ENCODE data around the gene TMCO4.

Gene TMCO4

GRCh38 chr1:19775317-19775716, 24.4 kb downstream of the TMCO4 start:
- DNase-seq (ENCODE audit: low read depth) = no peak

DNA sequence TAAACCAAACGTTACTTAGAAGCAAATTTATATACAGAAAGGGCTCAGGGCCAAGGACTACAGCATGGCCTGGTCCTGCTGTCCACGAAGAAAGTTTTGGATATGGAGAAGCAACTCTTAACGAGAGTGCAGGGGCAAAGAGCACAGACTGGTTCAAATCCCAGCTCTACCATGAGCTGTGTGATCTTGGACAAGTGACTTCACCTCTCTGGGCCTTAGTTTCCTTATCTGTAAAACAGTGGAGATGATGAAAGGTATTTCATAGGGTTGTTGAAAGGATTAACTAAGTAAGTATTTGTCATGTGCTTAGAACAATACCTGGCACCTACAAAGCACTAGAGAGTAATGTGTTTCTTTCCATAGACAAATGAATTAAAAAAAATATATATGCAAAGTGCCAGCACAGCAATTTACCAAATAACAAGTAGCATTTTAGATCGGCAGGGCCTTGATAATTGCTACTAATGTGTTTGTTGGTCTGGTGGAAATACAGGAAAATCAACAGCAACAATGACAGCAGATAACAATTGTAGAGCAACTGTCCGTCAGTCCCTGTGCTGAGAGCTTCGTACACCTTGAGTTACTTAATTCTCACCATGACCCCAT, 25.4 kb downstream of the TMCO4 start:
- DNase-seq (ENCODE audit: low read depth) = no peak

GRCh38 chr1:19773485-19773884, 26.2 kb downstream of the TMCO4 start:
- DNase-seq (ENCODE audit: low read depth) = no peak

DNA sequence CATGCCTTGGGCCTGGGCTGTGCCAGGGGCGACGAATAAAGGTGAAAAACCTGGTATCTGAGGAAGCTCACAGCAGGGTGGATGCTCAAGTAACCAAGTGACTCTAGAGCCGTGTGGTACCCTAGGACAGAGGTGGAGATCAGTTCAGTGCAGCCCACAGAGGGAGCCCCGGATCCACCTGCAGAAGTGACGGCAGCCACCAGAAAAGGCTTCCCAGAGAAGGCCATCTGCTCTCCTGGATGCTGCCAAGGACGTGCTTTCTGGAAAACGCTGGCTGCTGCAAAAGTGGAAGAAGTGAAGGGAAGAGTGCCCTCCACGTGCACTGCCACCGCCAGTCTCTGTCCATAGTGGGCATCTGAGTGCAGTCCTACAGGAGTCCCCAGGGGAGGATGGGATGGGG, 27.7 kb downstream of the TMCO4 start:
- no peak for DNase-seq (ENCODE audit: low read depth)

- DNase-seq (ENCODE audit: low read depth) = no peak
These were observed 28.4 kb downstream of the TMCO4 start for GRCh38 chr1:19771350-19771749.

DNA sequence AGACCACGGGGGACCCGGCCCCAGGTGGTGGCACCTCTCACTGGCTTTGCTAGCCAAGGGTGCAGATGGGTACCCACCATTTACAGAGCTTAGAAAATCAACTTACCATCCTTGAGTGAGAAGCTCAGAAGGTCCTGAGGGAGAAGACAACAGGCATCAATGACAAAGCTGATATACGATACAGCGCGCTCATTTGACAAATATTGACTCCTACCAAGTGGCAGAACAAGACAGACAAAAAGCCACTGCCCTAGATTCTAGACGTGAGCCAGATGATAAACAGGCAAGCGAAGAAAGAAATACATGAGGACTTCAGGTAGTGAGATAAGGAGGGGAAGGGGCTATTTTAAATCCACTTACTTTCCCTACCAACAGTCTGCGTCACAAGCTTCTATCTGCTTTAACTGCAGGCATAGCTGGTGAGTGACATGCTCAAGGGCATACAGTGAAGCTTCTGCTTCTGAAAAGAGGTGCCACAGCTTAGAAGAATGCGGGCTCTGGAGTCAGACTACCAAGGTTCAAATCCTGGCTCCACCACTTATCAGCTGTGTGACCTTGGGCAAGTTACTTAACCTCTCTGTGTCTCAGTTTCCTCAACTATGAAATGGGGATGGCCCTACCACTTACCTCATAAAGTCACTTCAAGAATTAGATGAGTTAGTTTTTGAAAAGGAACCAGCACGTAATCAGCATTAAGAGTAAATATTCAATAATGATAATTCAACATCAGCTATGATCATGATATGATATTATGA, 29.1 kb downstream of the TMCO4 start:
- DNase-seq (ENCODE audit: low read depth) = no peak

DNA sequence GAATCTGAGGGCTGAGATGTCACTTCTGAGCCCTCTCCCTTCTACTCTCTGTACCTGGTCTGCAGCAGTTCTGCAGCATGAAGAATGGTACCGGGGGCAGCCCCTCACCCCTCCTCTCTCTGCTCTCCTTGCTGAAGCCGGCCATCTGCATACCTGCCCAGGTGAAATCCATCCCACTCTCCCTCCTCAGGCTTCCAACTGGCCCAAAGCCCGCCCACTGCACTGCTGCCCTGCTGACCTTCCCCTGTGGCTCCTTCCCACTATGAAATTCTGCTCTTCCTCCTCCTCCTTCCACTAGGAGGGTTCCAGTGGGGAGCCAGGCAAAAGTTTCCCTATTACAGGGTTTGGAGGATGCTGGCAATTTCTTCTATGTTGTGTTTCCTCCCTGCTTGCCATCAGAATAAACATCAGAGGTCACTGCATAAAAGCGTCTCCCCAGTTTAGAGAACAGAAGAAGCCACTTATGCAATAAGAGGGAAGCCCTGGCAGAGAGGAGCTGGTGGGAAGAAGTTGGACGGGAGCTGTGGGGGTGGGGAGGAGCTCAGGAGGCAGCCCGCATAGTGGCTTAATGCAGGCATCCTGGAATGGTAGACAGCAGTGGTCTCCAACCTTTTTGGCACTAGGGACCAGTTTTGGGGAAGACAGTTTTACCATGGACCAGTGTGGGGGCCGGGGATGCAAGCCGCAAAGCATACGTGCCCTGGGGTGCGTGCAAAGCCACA, 30.3 kb downstream of the TMCO4 start:
- no peak for DNase-seq (ENCODE audit: low read depth)

DNA sequence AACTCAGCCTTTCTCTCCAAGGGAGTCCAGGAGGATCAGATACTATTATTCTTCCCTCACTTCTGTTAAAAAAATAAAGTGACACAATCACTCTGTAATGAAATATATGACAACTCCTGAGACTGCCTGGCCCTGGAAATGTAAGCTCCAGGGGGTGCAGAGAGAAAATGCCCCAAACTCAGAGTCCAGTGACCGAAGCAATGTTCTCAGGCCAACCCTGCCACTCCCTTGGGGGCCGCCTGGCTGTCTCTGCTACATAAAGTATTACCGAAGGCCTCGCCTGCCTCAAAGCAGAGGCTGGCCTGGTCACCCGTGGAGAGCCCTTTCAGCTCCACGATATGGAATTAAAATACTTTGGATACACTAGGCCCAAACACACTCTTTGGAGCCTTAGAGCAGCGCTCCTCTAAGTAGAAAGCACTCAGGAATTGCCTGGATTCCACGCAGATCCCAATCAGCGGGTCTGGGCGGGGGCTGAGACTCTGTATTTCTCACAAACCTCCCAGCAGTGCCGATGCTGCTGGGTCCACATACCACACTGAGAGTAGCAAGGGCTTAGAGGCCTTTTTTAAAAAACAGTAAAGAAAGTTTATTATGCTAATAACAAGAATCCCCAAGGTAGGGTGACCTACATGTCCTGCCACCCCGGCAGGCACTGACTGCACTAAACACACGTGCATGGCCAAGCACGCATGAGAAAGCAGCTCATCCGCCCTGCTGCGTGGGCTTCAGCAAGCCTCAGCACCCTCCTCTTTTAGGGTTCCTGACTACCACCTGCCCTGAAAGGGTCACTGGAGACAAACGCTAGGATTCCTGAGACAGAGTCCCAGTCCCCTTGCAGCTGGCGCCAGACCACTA, 31.1 kb downstream of the TMCO4 start:
- no peak for DNase-seq (ENCODE audit: low read depth)

- no peak for DNase-seq (ENCODE audit: low read depth)
These were observed 34.1 kb downstream of the TMCO4 start for GRCh38 chr1:19765623-19766022.

DNA sequence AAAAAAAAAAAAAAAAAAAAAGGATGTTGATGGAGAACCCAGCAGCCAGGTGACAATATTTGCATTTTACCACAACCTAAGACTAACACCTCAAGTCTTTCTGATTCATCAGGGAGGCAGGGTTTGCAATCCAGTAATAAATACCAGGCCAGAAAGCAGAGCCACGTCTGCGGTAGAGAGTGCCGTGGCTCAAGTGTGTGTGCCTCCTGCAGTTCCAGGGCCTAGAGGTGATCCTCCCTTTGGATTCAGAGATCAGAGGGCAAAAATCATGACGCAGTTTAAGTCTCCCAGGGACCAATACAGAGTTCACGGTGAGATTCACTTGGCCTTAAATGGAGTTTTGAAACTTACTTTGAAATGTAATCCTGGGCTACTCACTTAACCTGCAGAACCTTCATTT, 34.9 kb downstream of the TMCO4 start:
- no peak for DNase-seq (ENCODE audit: low read depth)

GRCh38 chr1:19762175-19762779, 37.4 kb downstream of the TMCO4 start:
- DNase-seq (ENCODE audit: low read depth) = no peak

GRCh38 chr1:19759740-19760089, 40.0 kb downstream of the TMCO4 start:
- DNase-seq (ENCODE audit: low read depth) = no peak

GRCh38 chr1:19758227-19758830, 41.4 kb downstream of the TMCO4 start:
- DNase-seq (ENCODE audit: low read depth) = no peak

DNA sequence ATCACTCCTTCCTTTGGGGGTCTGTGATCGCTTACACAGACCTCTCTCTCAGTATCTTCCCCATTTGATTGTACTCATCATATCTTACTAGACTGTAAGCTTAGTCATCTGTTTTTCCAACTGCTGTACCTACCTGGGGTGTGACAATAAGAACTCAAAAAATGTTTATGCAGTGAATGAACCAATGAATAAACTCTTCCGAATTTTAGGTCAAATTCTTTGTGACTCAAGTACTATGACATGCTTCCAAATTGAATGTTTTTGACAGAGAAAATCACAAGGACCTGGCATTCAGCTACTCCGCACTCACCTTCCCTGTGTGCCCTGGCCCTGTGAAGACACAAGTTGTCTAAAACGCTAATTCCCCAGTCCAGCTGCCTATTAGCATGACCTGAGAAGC, 42.1 kb downstream of the TMCO4 start:
- DNase-seq (ENCODE audit: low read depth) = no peak

- no peak for DNase-seq (ENCODE audit: low read depth)
These were observed 43.2 kb downstream of the TMCO4 start for GRCh38 chr1:19756480-19756879.

DNA sequence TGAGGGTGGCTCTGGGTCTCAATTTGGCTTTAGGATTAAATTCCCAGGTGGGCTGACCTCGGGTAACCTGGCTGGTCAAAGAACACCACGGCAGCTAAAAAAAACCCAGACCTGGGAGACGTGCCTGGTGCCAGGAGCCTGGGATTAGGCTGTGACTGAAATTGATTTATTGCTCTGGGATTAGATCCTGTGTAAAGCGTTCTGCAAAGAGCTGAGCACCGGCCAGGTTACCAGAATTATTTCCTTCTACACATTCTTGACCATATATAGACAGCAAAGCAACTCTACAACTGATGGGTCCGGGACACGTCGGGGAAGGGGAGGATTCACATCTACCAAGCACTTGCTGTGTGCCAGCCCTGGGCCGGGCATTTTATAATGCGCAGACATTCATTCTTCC, 45.2 kb downstream of the TMCO4 start:
- DNase-seq (ENCODE audit: low read depth) = no peak

GRCh38 chr1:19752083-19752696, 47.5 kb downstream of the TMCO4 start:
- DNase-seq (ENCODE audit: low read depth) = no peak

DNA sequence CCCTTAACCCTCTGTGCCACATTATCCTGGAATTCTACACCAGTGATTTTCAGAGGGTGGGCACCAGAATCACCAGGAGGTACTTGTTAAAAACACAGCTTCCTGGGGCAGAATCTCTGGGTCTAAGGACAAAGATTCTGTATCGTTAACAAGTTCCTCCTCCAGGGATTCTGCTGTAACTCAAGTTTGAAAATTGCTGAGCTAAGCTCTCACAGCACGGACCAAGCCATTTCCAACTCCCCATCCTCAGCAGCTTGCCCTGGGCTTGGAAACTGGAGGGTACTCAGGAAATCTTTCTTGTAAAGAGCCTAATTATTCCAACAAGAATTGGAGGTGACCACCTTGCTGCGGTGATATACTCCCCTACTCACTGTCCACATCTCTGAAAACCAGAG, 48.8 kb downstream of the TMCO4 start:
- DNase-seq (ENCODE audit: low read depth) = no peak

GRCh38 chr1:19750101-19750881, 49.4 kb downstream of the TMCO4 start:
- no peak for DNase-seq (ENCODE audit: low read depth)

- no peak for DNase-seq (ENCODE audit: low read depth)
These were observed 50.0 kb downstream of the TMCO4 start for GRCh38 chr1:19749685-19750084.
